Fibroblast of lung (primary cell): ENCODE results near the gene LSAMP.

Experiments used
- EZH2 ChIP-seq: IDR thresholded peaks from 2 replicates; pipeline ENCODE4 v1.5.1; 2012; ENCODE audit warnings: low read length, control low read depth, mild to moderate bottlenecking; ENCODE audit errors: missing control alignments
- TF ChIP-seq, protein P1 (sequence below), 2 donors: IDR thresholded peaks in 1 of 2; conservative IDR thresholded peaks in 1 of 2; 1 replicate in 1 of 2; 2 replicates in 1 of 2; pipeline ENCODE4 v1.5.1; 2011 to 2012; ENCODE audit warnings: low read length in 2 of 2, control low read depth in 1 of 2, inconsistent platforms in 1 of 2, low read depth in 1 of 2, mild to moderate bottlenecking in 1 of 2

DNA sequence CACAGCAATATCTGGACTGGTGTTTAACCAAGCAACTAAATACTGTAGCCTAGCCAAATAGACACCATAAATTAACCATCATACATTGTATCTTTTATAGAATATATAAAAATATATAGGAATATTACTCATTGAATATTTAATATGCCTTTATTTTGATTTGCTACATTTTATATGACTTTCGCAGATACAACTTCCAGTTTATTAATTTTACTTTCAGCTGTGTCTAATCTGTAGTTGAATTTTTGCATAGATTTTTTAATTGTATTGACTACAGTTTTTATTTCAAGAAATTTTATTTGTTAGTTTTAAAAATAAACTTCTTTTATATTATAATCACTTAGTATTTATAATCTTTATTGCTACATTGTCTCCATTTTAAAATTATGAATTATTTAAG, 299.7 kb downstream of the LSAMP start:
- TF ChIP-seq, protein P1, sequence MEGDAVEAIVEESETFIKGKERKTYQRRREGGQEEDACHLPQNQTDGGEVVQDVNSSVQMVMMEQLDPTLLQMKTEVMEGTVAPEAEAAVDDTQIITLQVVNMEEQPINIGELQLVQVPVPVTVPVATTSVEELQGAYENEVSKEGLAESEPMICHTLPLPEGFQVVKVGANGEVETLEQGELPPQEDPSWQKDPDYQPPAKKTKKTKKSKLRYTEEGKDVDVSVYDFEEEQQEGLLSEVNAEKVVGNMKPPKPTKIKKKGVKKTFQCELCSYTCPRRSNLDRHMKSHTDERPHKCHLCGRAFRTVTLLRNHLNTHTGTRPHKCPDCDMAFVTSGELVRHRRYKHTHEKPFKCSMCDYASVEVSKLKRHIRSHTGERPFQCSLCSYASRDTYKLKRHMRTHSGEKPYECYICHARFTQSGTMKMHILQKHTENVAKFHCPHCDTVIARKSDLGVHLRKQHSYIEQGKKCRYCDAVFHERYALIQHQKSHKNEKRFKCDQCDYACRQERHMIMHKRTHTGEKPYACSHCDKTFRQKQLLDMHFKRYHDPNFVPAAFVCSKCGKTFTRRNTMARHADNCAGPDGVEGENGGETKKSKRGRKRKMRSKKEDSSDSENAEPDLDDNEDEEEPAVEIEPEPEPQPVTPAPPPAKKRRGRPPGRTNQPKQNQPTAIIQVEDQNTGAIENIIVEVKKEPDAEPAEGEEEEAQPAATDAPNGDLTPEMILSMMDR (conservative IDR thresholded peaks at IDR 0.05 in 1 of 2, IDR thresholded peaks at IDR 0.05 in 1 of 2; ENCODE audit: low read depth in 1 of 2, low read length in 2 of 2) = no peak
- TF ChIP-seq EZH2 = no peak
